RPMI7951 (cell line): ENCODE data around the gene NRSN1. TPM values are rescaled to one million over a fixed set of nuclear protein-coding genes. Genes with fewer than 3 reads are reported as not detected.

Source experiments
- total RNA-seq: library from RNA; depleted of rRNA; stranded (reverse); fragments of >200 nt; shearing (Covaris generic); gene quantifications from 2 replicates; pipeline ENCODE4 v1.2.3, GENCODE V29; 2014; rRNA removed

The NRSN1 gene
- total RNA-seq, 1 experiment from 2014 or later = not detected

Other genes starting within 250 kb of the NRSN1 start
- gene DCDC2, start 231.8 kb downstream of the NRSN1 start, total RNA-seq = under 0.01 TPM in 1 of 2 replicates, not detected in the other